ENCODE data around the gene MSI2.

The MSI2 gene

GRCh38 chr17:57524839-57525568 lies 268.7 kb downstream of the MSI2 start:
- TF ChIP-seq, protein P1, sequence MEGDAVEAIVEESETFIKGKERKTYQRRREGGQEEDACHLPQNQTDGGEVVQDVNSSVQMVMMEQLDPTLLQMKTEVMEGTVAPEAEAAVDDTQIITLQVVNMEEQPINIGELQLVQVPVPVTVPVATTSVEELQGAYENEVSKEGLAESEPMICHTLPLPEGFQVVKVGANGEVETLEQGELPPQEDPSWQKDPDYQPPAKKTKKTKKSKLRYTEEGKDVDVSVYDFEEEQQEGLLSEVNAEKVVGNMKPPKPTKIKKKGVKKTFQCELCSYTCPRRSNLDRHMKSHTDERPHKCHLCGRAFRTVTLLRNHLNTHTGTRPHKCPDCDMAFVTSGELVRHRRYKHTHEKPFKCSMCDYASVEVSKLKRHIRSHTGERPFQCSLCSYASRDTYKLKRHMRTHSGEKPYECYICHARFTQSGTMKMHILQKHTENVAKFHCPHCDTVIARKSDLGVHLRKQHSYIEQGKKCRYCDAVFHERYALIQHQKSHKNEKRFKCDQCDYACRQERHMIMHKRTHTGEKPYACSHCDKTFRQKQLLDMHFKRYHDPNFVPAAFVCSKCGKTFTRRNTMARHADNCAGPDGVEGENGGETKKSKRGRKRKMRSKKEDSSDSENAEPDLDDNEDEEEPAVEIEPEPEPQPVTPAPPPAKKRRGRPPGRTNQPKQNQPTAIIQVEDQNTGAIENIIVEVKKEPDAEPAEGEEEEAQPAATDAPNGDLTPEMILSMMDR (IDR thresholded peaks at IDR 0.05; ENCODE audit: control insufficient read depth, insufficient read depth, low read depth, low read length, missing control alignments), result no peak
- no peak for DNase-seq (ENCODE audit: low read depth)
- H3K4me3 ChIP-seq (ENCODE audit: control insufficient read depth, low read depth, low read length), result no peak overlapping the region

DNA sequence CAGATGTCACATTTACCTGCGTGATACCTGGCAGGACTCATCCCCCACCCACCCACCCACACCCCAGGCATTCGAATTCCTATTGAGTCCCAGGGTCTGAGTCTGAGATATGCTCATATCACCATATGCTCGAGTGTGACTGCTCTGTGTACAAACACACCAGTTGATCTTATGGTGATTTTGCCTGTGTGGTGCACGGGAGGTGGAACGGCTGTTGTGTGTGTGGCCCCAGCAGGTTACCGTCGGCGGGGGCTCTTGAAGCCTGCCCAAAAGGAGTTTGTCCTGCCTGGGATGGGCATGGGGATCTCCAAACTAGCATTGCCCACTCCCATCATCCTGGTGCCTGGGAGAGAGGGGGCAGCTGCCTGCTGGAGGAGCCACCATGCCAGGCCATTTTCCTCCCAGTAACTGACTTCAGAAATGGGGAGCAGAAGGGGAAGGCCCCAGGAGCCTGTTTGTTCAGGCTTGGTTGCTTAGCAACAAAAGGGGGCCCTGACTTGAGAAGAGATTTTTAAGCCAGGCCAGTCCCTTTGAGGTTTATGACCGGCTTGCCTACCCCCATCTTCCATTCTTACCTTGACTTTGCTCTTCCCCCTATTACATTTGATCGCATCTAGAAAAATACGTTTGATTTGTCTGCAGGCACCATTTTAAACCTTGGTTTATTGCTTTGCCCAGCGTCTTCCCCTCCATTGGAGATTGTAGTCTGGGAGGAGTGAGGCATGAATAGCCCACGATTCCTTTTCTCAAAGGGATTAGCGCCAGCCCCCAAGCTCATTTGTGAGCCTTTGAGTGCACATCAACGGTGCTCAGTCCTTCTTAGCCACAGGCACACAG lies 271.1 kb downstream of the MSI2 start:
- DNase-seq (ENCODE audit: low read depth), result no peak
- no peak overlapping the region for H3K4me3 ChIP-seq (ENCODE audit: control insufficient read depth, low read depth, low read length)
- TF ChIP-seq, protein P1 (IDR thresholded peaks at IDR 0.05; ENCODE audit: control insufficient read depth, insufficient read depth, low read depth, low read length, missing control alignments), result no peak

DNA sequence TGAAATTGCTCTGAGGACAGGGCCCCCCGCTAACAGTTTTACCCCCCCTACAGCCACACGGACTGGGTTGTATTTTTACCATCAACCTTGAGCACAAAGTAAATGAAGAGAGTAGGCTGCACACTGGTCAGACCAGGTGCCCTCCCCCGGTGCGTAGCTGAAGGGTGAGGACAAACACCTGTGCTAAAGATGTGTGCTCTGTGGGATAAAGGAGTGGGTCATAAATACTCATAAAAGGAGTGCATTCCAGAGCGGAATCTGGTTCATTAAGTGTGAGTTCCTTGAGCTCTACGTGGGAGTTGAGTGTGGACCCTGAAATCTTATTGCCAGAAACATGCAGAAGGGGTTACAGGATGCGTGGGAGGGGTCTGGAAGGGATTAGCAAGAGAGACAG lies 271.7 kb downstream of the MSI2 start:
- no peak for DNase-seq (ENCODE audit: low read depth)
- TF ChIP-seq, protein P1 (IDR thresholded peaks at IDR 0.05; ENCODE audit: control insufficient read depth, insufficient read depth, low read depth, low read length, missing control alignments), result no peak
- no peak overlapping the region for H3K4me3 ChIP-seq (ENCODE audit: control insufficient read depth, low read depth, low read length)

GRCh38 chr17:57530026-57530425 lies 273.7 kb downstream of the MSI2 start:
- TF ChIP-seq, protein P1 (IDR thresholded peaks at IDR 0.05; ENCODE audit: control insufficient read depth, insufficient read depth, low read depth, low read length, missing control alignments), result no peak
- no peak for DNase-seq (ENCODE audit: low read depth)
- H3K4me3 ChIP-seq (ENCODE audit: control insufficient read depth, low read depth, low read length), result no peak overlapping the region

DNA sequence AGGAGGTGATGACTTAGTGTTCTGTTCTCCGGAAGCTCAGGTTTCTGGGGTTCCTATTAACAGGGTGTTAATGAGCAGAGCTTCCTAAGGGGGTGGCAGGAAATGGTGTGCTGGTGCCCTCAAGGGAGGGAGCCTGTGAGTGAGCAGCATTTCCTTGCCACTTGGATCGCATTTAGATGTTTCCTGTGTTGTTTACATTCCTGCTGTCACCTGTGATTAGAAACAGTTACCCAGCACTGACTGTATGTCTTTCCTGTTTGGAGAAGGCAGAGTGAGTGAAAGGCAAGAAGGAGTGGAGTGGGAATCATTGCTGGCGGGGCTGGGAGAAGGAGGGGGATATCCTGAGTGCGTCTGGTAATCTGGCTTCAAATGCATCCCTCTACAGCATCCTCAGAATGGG lies 274.2 kb downstream of the MSI2 start:
- no peak for DNase-seq (ENCODE audit: low read depth)

DNA sequence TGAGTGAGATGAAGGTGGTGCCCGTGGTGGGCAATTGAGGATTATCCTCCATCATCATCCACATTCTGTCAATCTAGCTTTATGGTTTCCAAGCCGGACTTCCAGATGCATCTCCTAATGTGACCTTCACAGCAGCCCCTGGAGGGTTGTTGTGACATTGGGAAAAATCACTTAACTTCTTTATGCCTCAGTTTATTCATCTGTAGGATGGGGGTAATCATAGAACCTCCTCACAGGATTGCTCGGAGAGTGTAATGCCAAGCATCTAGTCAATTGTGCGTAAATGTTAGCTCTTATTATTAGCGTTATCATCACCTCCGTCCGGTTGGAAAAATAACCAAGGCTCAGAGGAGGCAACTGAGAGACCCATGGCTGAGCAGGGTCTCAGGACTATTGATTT lies 274.8 kb downstream of the MSI2 start:
- H3K4me3 ChIP-seq (ENCODE audit: control insufficient read depth, low read depth, low read length), result no peak overlapping the region
- no peak for DNase-seq (ENCODE audit: low read depth)
- TF ChIP-seq, protein P1 (IDR thresholded peaks at IDR 0.05; ENCODE audit: control insufficient read depth, insufficient read depth, low read depth, low read length, missing control alignments), result no peak

More for the DNA sequence above, 274.2 kb downstream of the MSI2 start:
- TF ChIP-seq, protein P1 (IDR thresholded peaks at IDR 0.05; ENCODE audit: control insufficient read depth, insufficient read depth, low read depth, low read length, missing control alignments), result no peak
- H3K4me3 ChIP-seq (ENCODE audit: control insufficient read depth, low read depth, low read length), result no peak overlapping the region

Data from AG09309 (cell line).